ENCODE results near the gene DUSP6. TPM values are rescaled to one million over a fixed set of nuclear protein-coding genes. Genes with fewer than 3 reads are reported as not detected.
A peak's percentile ranks its signal among the peaks of the same experiment; 100 is the strongest.

DUSP6 gene
- total and polyA plus RNA-seq, 9 of the 15 experiments (the other 6 are each of a cell fraction or from before 2014, with no cell fraction given) = 0.04 to 0.60 (median 0.08) TPM; not detected in 2

GRCh38 chr12:89372584-89373370 lies 20.5 kb upstream of the DUSP6 start:
- Histone ChIP-seq H3K4me2 (ENCODE audit: insufficient read depth, low read length) (peak overlapping the region; percentile 46), H3K79me2 (ENCODE audit: control insufficient read depth, insufficient read depth, low read length) (no peaks in the 10 kb centered on the region), H3K27me3 (ENCODE audit: control insufficient read depth in 2 of 2, insufficient read depth in 2 of 2, low read length in 2 of 2) (peaks cover 0 to 6% of the 10 kb centered on the region in 2 experiments; a peak in 2 of 5 replicates), H3K4me3 (no peak overlapping the region), H3K9me3 (replicated peaks; ENCODE audit: control insufficient read depth, insufficient read depth, low read depth, low read length) (no peaks in the 10 kb centered on the region), H3K27ac (ENCODE audit: extremely low read depth, low read depth, low read length) (peak overlapping the region; percentile 24; the same call in 1 of the 3 replicates), H4K20me1 (replicated peaks; ENCODE audit: control insufficient read depth, insufficient read depth, low read length) (no peaks in the 10 kb centered on the region), H2AFZ (ENCODE audit: low read depth, low read length) (peak overlapping the region; percentile 79), H3K36me3 (ENCODE audit: control insufficient read depth, insufficient read depth, low read length) (no peaks in the 10 kb centered on the region), H3K9me1 (ENCODE audit: control insufficient read depth, insufficient read depth, low read length) (no peaks in the 10 kb centered on the region), H3K4me1 (replicated peaks in 1 of 2; ENCODE audit: control insufficient read depth in 2 of 2, insufficient read depth in 2 of 2, low read length in 2 of 2) (peaks cover 3 to 32% of the 10 kb centered on the region in 2 experiments; a peak in 4 of 5 replicates), H3K9ac (ENCODE audit: insufficient read depth in 1 of 2, low read depth in 2 of 2, low read length in 2 of 2) (peak overlapping the region; percentile 4 to 36; a peak in 1 of 4 replicates)
- in situ Hi-C loops (cut with MboI) (loop anchor here (5.0 kb wide), 1 partner anchor 45 kb away; no protein-coding TSS in a partner anchor), intact Hi-C loops (cut with micrococcal nuclease) (no loop called here)
- CTCF ChIA-PET (ENCODE audit: low intra/inter-chr PET ratio) = no interaction called here
- BruUV-seq (replicated peaks) = no TSS peak
- WGBS (ENCODE audit: insufficient coverage, low coverage, missing lambda C conversion rate) = 6% methylated on average over 6 of the region's 6 CpGs
- FAIRE-seq (peak; percentile 37), DNase-seq (ENCODE audit: extremely low read depth in 1 of 4, low spot score in 3 of 4) (peak in 2 of 4 experiments; percentile 19 to 29), ATAC-seq (peak; percentile 52)
- POLR2A ChIA-PET = no interaction called here
- no peak for TF ChIP-seq CREB3 (tag; conservative IDR thresholded peaks at IDR 0.05; ENCODE audit: low read depth)
- no peak for TF ChIP-seq PHTF2 (CRISPR knock-in tag; IDR thresholded peaks at IDR 0.05)
- 0 out of 2 replicates have a peak, but pooled peaks have one; percentile 41 for TF ChIP-seq ETV5 (CRISPR knock-in tag; IDR thresholded peaks at IDR 0.05; ENCODE audit: low read depth)
- TF ChIP-seq ZBTB8A (IDR thresholded peaks at IDR 0.05; ENCODE audit: partially characterized antibody) = no peak
- no peak for TF ChIP-seq ZNF232 (CRISPR knock-in tag; IDR thresholded peaks at IDR 0.05)
- TF ChIP-seq GABPB1 (CRISPR knock-in tag; IDR thresholded peaks at IDR 0.05) = no peak
- no peak for TF ChIP-seq HBP1 (CRISPR knock-in tag; IDR thresholded peaks at IDR 0.05)
- TF ChIP-seq SRF (CRISPR knock-in tag; IDR thresholded peaks at IDR 0.05) = no peak
- no peak for TF ChIP-seq ZNF398 (CRISPR knock-in tag; IDR thresholded peaks at IDR 0.05)
- TF ChIP-seq RUNX1 (IDR thresholded peaks at IDR 0.05; ENCODE audit: low read depth) = no peak
- no peak for TF ChIP-seq ZEB2 (IDR thresholded peaks at IDR 0.05)
- no peak for TF ChIP-seq SRSF9 (IDR thresholded peaks at IDR 0.05; ENCODE audit: borderline replicate concordance, low read depth, low read length)
- TF ChIP-seq MAX (CRISPR knock-in tag; IDR thresholded peaks at IDR 0.05) = peak; percentile 49; the same call in 1 of the 2 replicates
- no peak for TF ChIP-seq ZNF263 (CRISPR knock-in tag; IDR thresholded peaks at IDR 0.05; ENCODE audit: borderline replicate concordance)
- no peak for TF ChIP-seq ZNF12 (CRISPR knock-in tag; IDR thresholded peaks at IDR 0.05)
- TF ChIP-seq MXI1 (IDR thresholded peaks at IDR 0.05; ENCODE audit: low read depth, low read length) = no peak
- peak; percentile 47; the same call in 1 of the 2 replicates for TF ChIP-seq TCF3 (CRISPR knock-in tag; IDR thresholded peaks at IDR 0.05)

Measured in K562 (cell line).